ENCODE data around the gene ATP5ME.

The ATP5ME gene

DNA sequence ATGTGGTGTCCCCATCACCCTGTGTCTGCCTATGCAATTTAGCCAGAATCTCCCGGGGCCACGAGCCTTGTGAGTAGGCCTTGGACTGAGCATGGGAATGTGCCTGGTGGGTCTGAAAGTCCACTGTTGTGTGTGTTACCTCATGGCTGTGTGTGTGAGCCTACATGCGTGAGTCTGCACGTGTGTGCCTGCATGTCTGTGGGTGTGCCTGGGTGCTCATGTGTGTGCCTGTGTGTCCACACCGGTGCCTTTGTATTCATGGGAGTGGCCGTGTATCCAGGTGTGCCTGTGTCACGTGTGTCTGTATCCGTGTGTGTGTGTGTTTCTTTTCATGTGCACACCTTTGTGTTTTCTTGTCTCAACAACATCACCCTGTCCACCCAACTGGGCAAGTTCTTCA is 14.2 kb downstream of the ATP5ME start:
- no peak overlapping the region for H3K4me3 ChIP-seq (ENCODE audit: low read depth, low read length)
- POLR2A ChIA-PET: no interaction called here
- DNase-seq (ENCODE audit: low read depth, low spot score): no peak
- TF ChIP-seq, protein P1, sequence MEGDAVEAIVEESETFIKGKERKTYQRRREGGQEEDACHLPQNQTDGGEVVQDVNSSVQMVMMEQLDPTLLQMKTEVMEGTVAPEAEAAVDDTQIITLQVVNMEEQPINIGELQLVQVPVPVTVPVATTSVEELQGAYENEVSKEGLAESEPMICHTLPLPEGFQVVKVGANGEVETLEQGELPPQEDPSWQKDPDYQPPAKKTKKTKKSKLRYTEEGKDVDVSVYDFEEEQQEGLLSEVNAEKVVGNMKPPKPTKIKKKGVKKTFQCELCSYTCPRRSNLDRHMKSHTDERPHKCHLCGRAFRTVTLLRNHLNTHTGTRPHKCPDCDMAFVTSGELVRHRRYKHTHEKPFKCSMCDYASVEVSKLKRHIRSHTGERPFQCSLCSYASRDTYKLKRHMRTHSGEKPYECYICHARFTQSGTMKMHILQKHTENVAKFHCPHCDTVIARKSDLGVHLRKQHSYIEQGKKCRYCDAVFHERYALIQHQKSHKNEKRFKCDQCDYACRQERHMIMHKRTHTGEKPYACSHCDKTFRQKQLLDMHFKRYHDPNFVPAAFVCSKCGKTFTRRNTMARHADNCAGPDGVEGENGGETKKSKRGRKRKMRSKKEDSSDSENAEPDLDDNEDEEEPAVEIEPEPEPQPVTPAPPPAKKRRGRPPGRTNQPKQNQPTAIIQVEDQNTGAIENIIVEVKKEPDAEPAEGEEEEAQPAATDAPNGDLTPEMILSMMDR (IDR thresholded peaks at IDR 0.05; ENCODE audit: insufficient read depth, low read length, missing control alignments): no peak
- CTCF ChIA-PET: no interaction called here

DNA sequence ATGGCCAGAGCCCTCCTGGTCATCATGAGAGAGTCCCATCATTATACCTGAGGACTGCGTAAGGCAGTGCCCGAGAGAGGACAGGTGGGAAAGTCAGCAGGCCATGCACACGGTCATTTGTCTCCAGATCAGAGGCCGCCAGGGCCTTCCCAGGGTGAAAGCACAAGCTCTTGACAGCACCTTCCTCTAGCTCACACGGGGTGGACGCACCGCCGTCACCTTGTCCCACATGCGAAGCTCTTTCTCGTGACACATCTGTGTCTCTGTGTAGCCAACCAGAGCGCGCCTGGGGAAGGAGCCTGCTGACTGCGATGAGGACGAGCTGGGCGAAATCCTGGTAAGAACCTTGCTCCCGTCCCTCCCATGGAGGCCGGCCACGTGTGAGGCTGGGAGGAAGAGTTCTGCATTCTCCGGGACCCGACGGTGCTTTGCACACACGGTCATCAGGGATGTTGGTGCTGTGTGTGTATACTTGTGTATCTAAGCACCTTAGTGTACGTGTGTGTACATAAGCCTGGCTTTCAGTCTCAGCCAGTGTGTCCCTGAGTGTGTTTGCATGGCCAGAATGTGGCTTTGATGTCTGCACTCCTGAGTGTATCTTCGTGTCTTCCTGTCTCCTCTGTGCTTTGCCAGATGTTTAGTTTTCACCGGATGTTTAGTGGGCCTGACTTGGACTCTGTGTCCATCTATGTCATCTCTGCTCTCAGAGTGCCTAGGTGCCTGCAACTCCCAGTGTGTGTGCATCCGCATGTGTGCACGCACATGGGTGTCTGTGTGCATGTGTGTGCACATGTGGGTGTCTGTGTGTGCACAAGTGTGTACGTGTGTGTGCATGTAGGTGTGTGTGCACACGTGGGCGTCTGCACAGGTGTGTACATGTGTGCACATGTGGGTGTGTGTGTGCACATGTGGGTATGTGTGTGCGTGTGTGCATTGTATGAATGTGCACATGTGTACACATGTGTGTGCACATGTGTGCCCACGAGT is 15.1 kb downstream of the ATP5ME start:
- POLR2A ChIA-PET: no interaction called here

DNA sequence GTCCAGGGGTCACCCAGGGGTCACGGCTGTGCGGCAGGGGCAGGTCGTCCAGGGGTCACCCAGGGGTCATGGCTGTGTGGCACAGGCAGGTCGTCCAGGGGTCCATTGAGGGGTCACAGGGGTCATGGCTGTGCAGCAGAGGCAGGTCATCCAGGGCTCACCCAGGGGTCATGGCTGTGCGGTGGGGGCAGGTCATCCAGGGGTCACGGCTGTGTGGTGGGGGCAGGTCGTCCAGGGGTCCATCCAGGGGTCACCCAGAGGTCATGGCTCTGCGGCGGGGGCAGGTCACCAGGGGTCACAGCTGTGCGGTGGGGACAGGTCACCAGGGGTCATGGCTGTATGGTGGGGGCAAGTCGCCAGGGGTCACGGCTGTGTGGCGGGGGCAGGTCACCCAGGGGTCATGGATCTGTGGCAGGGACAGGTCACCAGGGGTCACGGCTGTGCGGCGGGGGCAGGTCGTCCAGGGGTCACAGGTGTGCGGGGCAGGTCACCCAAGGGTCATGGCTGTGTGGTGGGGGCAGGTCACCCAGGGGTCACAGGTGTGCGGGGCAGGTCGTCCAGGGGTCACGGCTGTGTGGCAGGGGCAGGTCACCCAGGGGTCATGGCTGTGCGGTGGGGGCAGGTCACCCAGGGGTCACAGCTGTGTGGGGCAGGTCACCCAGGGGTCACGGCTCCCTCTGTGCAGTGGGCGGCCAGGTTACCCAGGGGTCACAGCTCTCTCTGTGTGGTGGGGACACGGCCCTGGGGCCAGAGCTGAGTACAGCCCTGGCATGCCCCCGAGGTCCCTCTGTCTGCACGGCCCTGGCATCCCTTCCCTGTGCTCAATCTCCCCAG is 16.0 kb downstream of the ATP5ME start:
- CTCF ChIA-PET: no interaction called here
- POLR2A ChIA-PET: no interaction called here
- TF ChIP-seq, protein P1 (IDR thresholded peaks at IDR 0.05; ENCODE audit: insufficient read depth, low read length, missing control alignments): no peak

More for the DNA sequence above, 15.1 kb downstream of the ATP5ME start:
- no peak for DNase-seq (ENCODE audit: low read depth, low spot score)
- TF ChIP-seq, protein P1 (IDR thresholded peaks at IDR 0.05; ENCODE audit: insufficient read depth, low read length, missing control alignments): no peak
- CTCF ChIA-PET: no interaction called here
- H3K4me3 ChIP-seq (ENCODE audit: low read depth, low read length): no peak overlapping the region

DNA sequence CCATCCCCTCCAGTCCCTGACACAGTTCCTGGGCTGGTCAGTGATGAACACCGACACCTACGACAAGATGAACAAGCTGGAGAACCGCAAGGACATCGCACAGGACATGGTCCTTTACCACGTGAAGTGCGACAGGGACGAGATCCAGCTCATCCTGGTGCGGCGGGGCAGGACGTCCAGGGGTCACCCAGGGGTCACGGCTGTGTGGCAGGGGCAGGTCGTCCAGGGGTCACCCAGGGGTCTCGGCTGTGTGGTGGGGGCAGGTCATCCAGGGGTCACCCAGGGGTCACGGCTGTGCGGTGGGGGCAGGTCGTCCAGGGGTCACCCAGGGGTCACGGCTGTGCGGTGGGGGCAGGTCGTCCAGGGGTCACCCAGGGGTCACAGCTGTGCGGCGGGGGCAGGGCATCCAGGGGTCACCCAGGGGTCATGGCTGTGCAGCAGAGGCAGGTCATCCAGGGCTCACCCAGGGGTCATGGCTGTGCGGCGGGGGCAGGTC is 16.7 kb downstream of the ATP5ME start:
- no peak for DNase-seq (ENCODE audit: low read depth, low spot score)
- CTCF ChIA-PET: no interaction called here
- H3K4me3 ChIP-seq (ENCODE audit: low read depth, low read length): no peak overlapping the region
- POLR2A ChIA-PET: no interaction called here
- TF ChIP-seq, protein P1 (IDR thresholded peaks at IDR 0.05; ENCODE audit: insufficient read depth, low read length, missing control alignments): no peak

More for the DNA sequence above, 16.0 kb downstream of the ATP5ME start:
- H3K4me3 ChIP-seq (ENCODE audit: low read depth, low read length): no peak overlapping the region
- DNase-seq (ENCODE audit: low read depth, low spot score): no peak

DNA sequence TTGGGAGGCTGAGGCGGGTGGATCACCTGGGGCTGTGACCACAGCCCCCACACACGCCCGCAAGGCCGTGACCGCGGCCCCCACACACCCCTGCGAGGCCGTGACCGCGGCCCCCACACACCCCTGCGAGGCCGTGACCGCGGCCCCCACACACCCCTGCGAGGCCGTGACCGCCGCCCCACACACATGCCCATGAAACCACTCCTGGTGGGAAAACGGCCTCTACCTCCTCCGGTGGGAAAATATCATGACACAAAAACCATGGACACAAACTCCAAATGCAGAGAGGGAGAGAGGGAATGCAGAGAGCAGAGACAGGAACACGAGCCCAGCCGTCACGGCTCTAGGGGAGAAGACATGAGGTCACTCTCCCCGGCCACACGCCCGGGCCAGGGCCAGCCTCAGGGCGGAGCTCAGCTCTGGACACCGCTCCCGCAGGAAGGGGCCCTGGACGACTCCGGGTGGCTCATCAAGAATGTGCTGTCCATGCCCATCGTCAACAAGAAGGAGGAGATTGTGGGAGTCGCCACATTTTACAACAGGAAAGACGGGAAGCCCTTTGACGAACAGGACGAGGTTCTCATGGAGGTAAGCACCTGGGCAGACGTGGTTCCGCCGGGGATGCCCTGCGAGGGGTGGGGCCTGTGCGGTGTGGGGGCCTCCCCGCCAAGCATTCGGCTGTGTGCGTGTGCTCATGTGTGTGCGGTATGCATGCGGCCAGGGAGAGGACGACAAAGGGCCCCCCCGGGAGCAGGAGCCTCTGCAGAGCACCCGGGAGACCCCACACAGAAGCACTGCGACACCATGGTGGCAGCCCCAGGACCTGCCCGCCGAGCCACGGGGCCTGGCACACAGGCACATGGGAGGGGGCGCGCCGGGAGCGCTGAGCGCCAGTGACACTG is 17.4 kb downstream of the ATP5ME start:
- TF ChIP-seq, protein P1 (IDR thresholded peaks at IDR 0.05; ENCODE audit: insufficient read depth, low read length, missing control alignments): no peak
- ChIA-PET POLR2A (no interaction called here), CTCF (no interaction called here)
- DNase-seq (ENCODE audit: low read depth, low spot score): no peak
- no peak overlapping the region for H3K4me3 ChIP-seq (ENCODE audit: low read depth, low read length)
